ENCODE results near the gene UGT2B7.

UGT2B7 gene

GRCh38 chr4:69064391-69064790 lies 31.9 kb upstream of the UGT2B7 start:
- H2BK120ac ChIP-seq (ENCODE audit: insufficient read depth, low read length, poor library complexity), result no peak overlapping the region

GRCh38 chr4:69066945-69067344 lies 29.3 kb upstream of the UGT2B7 start:
- no peak overlapping the region for H2AFZ ChIP-seq (ENCODE audit: insufficient read depth, low read length, poor library complexity)
- no peak overlapping the region for H2BK120ac ChIP-seq (ENCODE audit: insufficient read depth, low read length, poor library complexity)
- no peak overlapping the region for H2BK5ac ChIP-seq (ENCODE audit: low read depth, low read length, poor library complexity)
- H4K8ac ChIP-seq (ENCODE audit: low read depth, low read length), result no peak overlapping the region
- H3K79me1 ChIP-seq (ENCODE audit: low read length), result no peaks in the 10 kb centered on the region
- H3K14ac ChIP-seq (ENCODE audit: low read length), result no peak overlapping the region
- H3K4ac ChIP-seq (ENCODE audit: low read depth, low read length), result no peak overlapping the region
- H3K27ac ChIP-seq (ENCODE audit: low read depth, low read length), result no peak overlapping the region
- no peaks in the 10 kb centered on the region for H3K27me3 ChIP-seq (ENCODE audit: insufficient read depth, low read length)
- H3K9ac ChIP-seq (ENCODE audit: low read length), result no peak overlapping the region
- no peak overlapping the region for H2BK12ac ChIP-seq (ENCODE audit: low read length)
- no peaks in the 10 kb centered on the region for H3K79me2 ChIP-seq (ENCODE audit: control insufficient read depth, insufficient read depth, low read length, poor library complexity)
- no peaks in the 10 kb centered on the region for H3K4me1 ChIP-seq (ENCODE audit: control insufficient read depth in 1 of 2, insufficient read depth in 2 of 2, low read length in 2 of 2)
- H3K4me2 ChIP-seq (ENCODE audit: low read length), result no peak overlapping the region
- no peak overlapping the region for H2AK5ac ChIP-seq (ENCODE audit: low read length)
- no peak overlapping the region for H3K23ac ChIP-seq (ENCODE audit: low read length)
- H3K36me3 ChIP-seq (ENCODE audit: control insufficient read depth in 1 of 2, insufficient read depth in 2 of 2, low read length in 2 of 2), result peaks cover 0 to 3% of the 10 kb centered on the region in 2 experiments
- peaks cover 2% of the 10 kb centered on the region for H3K9me3 ChIP-seq (ENCODE audit: insufficient read depth, low read depth, low read length)
- H4K91ac ChIP-seq (ENCODE audit: low read depth, low read length), result no peak overlapping the region
- no peak overlapping the region for H4K12ac ChIP-seq (ENCODE audit: low read depth, low read length)
- H3K4me3 ChIP-seq (ENCODE audit: low read depth, low read length), result no peak overlapping the region
- DNase-seq, result no peak
- no peak overlapping the region for H3K18ac ChIP-seq (ENCODE audit: low read length)

More at GRCh38 chr4:69064391-69064790, 31.9 kb upstream of the UGT2B7 start:
- H3K14ac ChIP-seq (ENCODE audit: low read length), result no peak overlapping the region
- H3K9ac ChIP-seq (ENCODE audit: low read length), result no peak overlapping the region
- no peak overlapping the region for H4K12ac ChIP-seq (ENCODE audit: low read depth, low read length)
- no peaks in the 10 kb centered on the region for H3K27me3 ChIP-seq (ENCODE audit: insufficient read depth, low read length)
- H3K36me3 ChIP-seq (ENCODE audit: control insufficient read depth in 1 of 2, insufficient read depth in 2 of 2, low read length in 2 of 2), result peaks cover 0 to 3% of the 10 kb centered on the region in 2 experiments
- H3K79me1 ChIP-seq (ENCODE audit: low read length), result no peaks in the 10 kb centered on the region
- no peak overlapping the region for H3K4me3 ChIP-seq (ENCODE audit: low read depth, low read length)
- no peak overlapping the region for H2BK12ac ChIP-seq (ENCODE audit: low read length)
- H3K4me1 ChIP-seq (ENCODE audit: control insufficient read depth in 1 of 2, insufficient read depth in 2 of 2, low read length in 2 of 2), result no peaks in the 10 kb centered on the region
- H3K79me2 ChIP-seq (ENCODE audit: control insufficient read depth, insufficient read depth, low read length, poor library complexity), result no peaks in the 10 kb centered on the region
- H4K8ac ChIP-seq (ENCODE audit: low read depth, low read length), result no peak overlapping the region
- H2AK5ac ChIP-seq (ENCODE audit: low read length), result no peak overlapping the region
- H2AFZ ChIP-seq (ENCODE audit: insufficient read depth, low read length, poor library complexity), result no peak overlapping the region
- H3K27ac ChIP-seq (ENCODE audit: low read depth, low read length), result no peak overlapping the region
- H3K23ac ChIP-seq (ENCODE audit: low read length), result no peak overlapping the region
- H4K91ac ChIP-seq (ENCODE audit: low read depth, low read length), result no peak overlapping the region
- H3K18ac ChIP-seq (ENCODE audit: low read length), result no peak overlapping the region
- H2BK5ac ChIP-seq (ENCODE audit: low read depth, low read length, poor library complexity), result no peak overlapping the region
- no CpG with 5 or more reads among the region's 3 CpGs for WGBS (ENCODE audit: extremely low coverage, insufficient coverage, insufficient read length)
- DNase-seq, result no peak
- peaks cover 2% of the 10 kb centered on the region for H3K9me3 ChIP-seq (ENCODE audit: insufficient read depth, low read depth, low read length)
- H3K4ac ChIP-seq (ENCODE audit: low read depth, low read length), result no peak overlapping the region
- no peak overlapping the region for H3K4me2 ChIP-seq (ENCODE audit: low read length)

DNA sequence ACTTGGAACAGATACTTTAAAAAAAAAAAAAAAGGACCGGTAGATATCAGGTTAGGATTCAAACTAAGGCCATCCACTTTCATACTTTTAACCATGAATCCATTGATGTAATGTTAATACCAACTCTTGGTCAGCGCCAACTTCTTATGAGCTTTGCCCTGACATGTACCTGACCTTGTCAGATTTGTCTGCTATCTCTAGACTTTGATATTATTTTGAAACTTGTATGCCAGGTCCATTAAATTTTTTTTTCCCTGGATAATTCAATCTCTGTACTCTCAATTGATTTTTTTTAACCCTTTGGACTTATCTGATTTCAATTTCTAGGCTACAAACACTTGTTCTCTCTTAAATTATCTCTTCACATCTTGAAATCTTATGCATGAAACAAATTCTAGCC lies 27.2 kb upstream of the UGT2B7 start:
- Histone ChIP-seq H3K79me1 (ENCODE audit: low read length) (no peaks in the 10 kb centered on the region), H3K36me3 (ENCODE audit: control insufficient read depth in 1 of 2, insufficient read depth in 2 of 2, low read length in 2 of 2) (no peaks in the 10 kb centered on the region), H3K4me3 (ENCODE audit: low read depth, low read length) (no peak overlapping the region), H3K79me2 (ENCODE audit: control insufficient read depth, insufficient read depth, low read length, poor library complexity) (no peaks in the 10 kb centered on the region), H3K4me1 (ENCODE audit: control insufficient read depth in 1 of 2, insufficient read depth in 2 of 2, low read length in 2 of 2) (no peaks in the 10 kb centered on the region), H3K23ac (ENCODE audit: low read length) (no peak overlapping the region), H3K27ac (ENCODE audit: low read depth, low read length) (no peak overlapping the region), H3K9ac (ENCODE audit: low read length) (no peak overlapping the region), H2BK120ac (ENCODE audit: insufficient read depth, low read length, poor library complexity) (no peak overlapping the region), H3K18ac (ENCODE audit: low read length) (no peak overlapping the region), H3K9me3 (ENCODE audit: insufficient read depth, low read depth, low read length) (no peaks in the 10 kb centered on the region), H3K4ac (ENCODE audit: low read depth, low read length) (no peak overlapping the region), H2AK5ac (ENCODE audit: low read length) (no peak overlapping the region), H3K4me2 (ENCODE audit: low read length) (no peak overlapping the region), H3K27me3 (ENCODE audit: insufficient read depth, low read length) (no peaks in the 10 kb centered on the region), H2AFZ (ENCODE audit: insufficient read depth, low read length, poor library complexity) (no peak overlapping the region), H4K12ac (ENCODE audit: low read depth, low read length) (no peak overlapping the region), H2BK5ac (ENCODE audit: low read depth, low read length, poor library complexity) (no peak overlapping the region), H2BK12ac (ENCODE audit: low read length) (no peak overlapping the region), H4K91ac (ENCODE audit: low read depth, low read length) (no peak overlapping the region), H3K14ac (ENCODE audit: low read length) (no peak overlapping the region), H4K8ac (ENCODE audit: low read depth, low read length) (no peak overlapping the region)
- no peak for DNase-seq
- no CpG with 5 or more reads among the region's 2 CpGs for whole genome bisulfite sequencing (ENCODE audit: extremely low coverage, insufficient coverage, insufficient read length)

DNA sequence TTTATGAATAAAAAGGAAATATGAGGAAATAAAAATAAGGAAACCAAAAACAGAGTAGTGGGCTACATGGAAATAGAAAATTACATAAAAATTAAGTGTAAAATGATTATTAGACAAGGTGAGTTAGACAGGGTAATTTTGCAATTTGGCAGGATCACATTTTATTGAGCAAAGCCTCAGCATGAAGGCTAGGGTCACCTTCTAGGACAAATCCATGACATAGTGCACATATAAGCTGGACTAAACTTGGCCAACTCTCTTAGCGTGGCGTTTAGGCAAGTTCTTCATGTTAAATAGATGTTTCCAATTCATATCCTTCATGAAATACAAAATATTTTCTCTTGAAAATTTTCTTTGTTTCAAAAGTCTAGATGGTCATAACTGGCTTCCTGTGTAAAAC lies 25.7 kb upstream of the UGT2B7 start:
- Histone ChIP-seq H3K4me3 (ENCODE audit: low read depth, low read length) (no peak overlapping the region), H2AK5ac (ENCODE audit: low read length) (no peak overlapping the region), H2BK12ac (ENCODE audit: low read length) (no peak overlapping the region), H2BK5ac (ENCODE audit: low read depth, low read length, poor library complexity) (no peak overlapping the region), H3K9me3 (ENCODE audit: insufficient read depth, low read depth, low read length) (no peaks in the 10 kb centered on the region), H3K14ac (ENCODE audit: low read length) (no peak overlapping the region), H3K79me2 (ENCODE audit: control insufficient read depth, insufficient read depth, low read length, poor library complexity) (no peaks in the 10 kb centered on the region), H2AFZ (ENCODE audit: insufficient read depth, low read length, poor library complexity) (no peak overlapping the region), H2BK120ac (ENCODE audit: insufficient read depth, low read length, poor library complexity) (no peak overlapping the region), H3K18ac (ENCODE audit: low read length) (no peak overlapping the region), H3K27me3 (ENCODE audit: insufficient read depth, low read length) (no peaks in the 10 kb centered on the region), H3K4me1 (ENCODE audit: control insufficient read depth in 1 of 2, insufficient read depth in 2 of 2, low read length in 2 of 2) (no peaks in the 10 kb centered on the region), H3K4ac (ENCODE audit: low read depth, low read length) (no peak overlapping the region), H3K36me3 (ENCODE audit: control insufficient read depth in 1 of 2, insufficient read depth in 2 of 2, low read length in 2 of 2) (no peaks in the 10 kb centered on the region), H3K4me2 (ENCODE audit: low read length) (no peak overlapping the region), H3K27ac (ENCODE audit: low read depth, low read length) (no peak overlapping the region), H4K91ac (ENCODE audit: low read depth, low read length) (no peak overlapping the region), H3K9ac (ENCODE audit: low read length) (no peak overlapping the region), H4K12ac (ENCODE audit: low read depth, low read length) (no peak overlapping the region), H4K8ac (ENCODE audit: low read depth, low read length) (no peak overlapping the region), H3K79me1 (ENCODE audit: low read length) (no peaks in the 10 kb centered on the region), H3K23ac (ENCODE audit: low read length) (no peak overlapping the region)
- WGBS (ENCODE audit: extremely low coverage, insufficient coverage, insufficient read length), result no CpG with 5 or more reads among the region's 2 CpGs
- no peak for DNase-seq

All from trophoblast cell (in vitro differentiated cells and primary cell).